WTC11 (cell line): ENCODE results near the gene EXOSC7. TPM values are rescaled to one million over a fixed set of nuclear protein-coding genes. Genes with fewer than 3 reads are reported as not detected.

Experiments
- ATAC-seq: fragments of 200-7000 bp; cut with Tn5 transposase; 2 replicates; pipeline ENCODE4 v1.10.0; 2021; ENCODE audit warnings: mild to moderate bottlenecking, moderate library complexity
- CTCF ChIA-PET: fragments of 300-600 bp; sonication (Branson Sonifier 250); formaldehyde crosslinking; loops from one replicate; lab custom pipeline; 2021; ENCODE audit warnings: antibody characterized with exemption; lab: Charles Lee
- POLR2A ChIA-PET: fragments of 350-600 bp; sonication (Branson Sonifier 250); formaldehyde crosslinking; loops from one replicate; lab custom pipeline; 2021; ENCODE audit warnings: antibody characterized with exemption; lab: Charles Lee
- DNase-seq: peaks from one replicate; pipeline ENCODE4 v3.0.0; 2021; ENCODE audit warnings: low spot score
- H3K27ac Mint-ChIP-seq: 2 replicates; pipeline ENCODE4 v1.8.0; 2021; ENCODE audit warnings: mixed read lengths
- H3K27me3 Mint-ChIP-seq: 2 replicates; pipeline ENCODE4 v1.8.0; 2021; ENCODE audit warnings: low read depth, mild to moderate bottlenecking, moderate library complexity, mixed read lengths
- H3K36me3 Mint-ChIP-seq: 2 replicates; pipeline ENCODE4 v1.8.0; 2021; ENCODE audit warnings: mixed read lengths
- H3K4me1 Mint-ChIP-seq: 2 replicates; pipeline ENCODE4 v1.8.0; 2022; ENCODE audit warnings: mixed read lengths
- H3K4me3 Mint-ChIP-seq: 2 replicates; pipeline ENCODE4 v1.8.0; 2021; ENCODE audit warnings: mild to moderate bottlenecking, moderate library complexity, mixed read lengths
- H3K9me3 Mint-ChIP-seq: 2 replicates; pipeline ENCODE4 v1.8.0; 2021; ENCODE audit warnings: mixed read lengths
- CREM ChIP-seq: sonication (generic); formaldehyde crosslinking; IDR thresholded peaks from 2 replicates; pipeline ENCODE4 v1.8.1; 2022; ENCODE audit warnings: mild to moderate bottlenecking, missing genetic modification reagents, moderate library complexity
- ELF4 ChIP-seq: sonication (generic); formaldehyde crosslinking; IDR thresholded peaks from 2 replicates; pipeline ENCODE4 v1.8.1; 2022; ENCODE audit warnings: low read depth, mild to moderate bottlenecking, moderate library complexity, missing genetic modification reagents
- FOXK1 ChIP-seq: sonication (generic); formaldehyde crosslinking; IDR thresholded peaks from 2 replicates; pipeline ENCODE4 v1.8.0; 2022; ENCODE audit warnings: mild to moderate bottlenecking, moderate library complexity, missing genetic modification reagents
- MYBL2 ChIP-seq: sonication (generic); formaldehyde crosslinking; IDR thresholded peaks from 2 replicates; pipeline ENCODE4 v1.8.1; 2023; ENCODE audit warnings: mild to moderate bottlenecking, moderate library complexity, missing genetic modification reagents
- NFE2L1 ChIP-seq: sonication (generic); formaldehyde crosslinking; IDR thresholded peaks from 2 replicates; pipeline ENCODE4 v1.8.1; 2023; ENCODE audit warnings: missing genetic modification reagents
- NR2C2 ChIP-seq: sonication (generic); formaldehyde crosslinking; IDR thresholded peaks from 2 replicates; pipeline ENCODE4 v1.8.0; 2022; ENCODE audit warnings: mild to moderate bottlenecking, missing genetic modification reagents
- NR3C1 ChIP-seq: sonication (generic); formaldehyde crosslinking; conservative IDR thresholded peaks from 2 replicates; pipeline ENCODE4 v1.8.1; 2023; ENCODE audit warnings: low read depth, mild to moderate bottlenecking, missing genetic modification reagents
- OVOL2 ChIP-seq: fragments of 250-450 bp; sonication (Bioruptor Pico); IDR thresholded peaks from 2 replicates; pipeline ENCODE4 v1.9.0; 2021; ENCODE audit warnings: mild to moderate bottlenecking, borderline replicate concordance
- SOX15 ChIP-seq: fragments of 250-450 bp; sonication (Bioruptor Pico); IDR thresholded peaks from 2 replicates; pipeline ENCODE4 v1.9.0; 2021; ENCODE audit warnings: mild to moderate bottlenecking
- ZNF121 ChIP-seq: sonication (generic); formaldehyde crosslinking; IDR thresholded peaks from 2 replicates; pipeline ENCODE4 v1.8.0; 2023; ENCODE audit warnings: missing genetic modification reagents
- ZNF138 ChIP-seq: sonication (generic); formaldehyde crosslinking; conservative IDR thresholded peaks from 2 replicates; pipeline ENCODE4 v1.8.1; 2022; ENCODE audit warnings: mild to moderate bottlenecking, moderate library complexity, missing genetic modification reagents
- total RNA-seq: library from RNA; stranded (reverse); gene quantifications from 3 replicates; pipeline ENCODE4 v1.2.3, GENCODE V29; 2021
- TF ChIP-seq, protein P1 (sequence below): sonication (generic); formaldehyde crosslinking; conservative IDR thresholded peaks from 2 replicates; pipeline ENCODE4 v1.8.1; 2023; ENCODE audit warnings: mild to moderate bottlenecking, low read depth, missing genetic modification reagents, moderate library complexity
- TF ChIP-seq, protein P2 (sequence below): sonication (generic); formaldehyde crosslinking; IDR thresholded peaks from 2 replicates; pipeline ENCODE4 v1.8.0; 2022; ENCODE audit warnings: mild to moderate bottlenecking, missing genetic modification reagents
- TF ChIP-seq, protein P3 (sequence below): sonication (generic); formaldehyde crosslinking; IDR thresholded peaks from 2 replicates; pipeline ENCODE4 v1.8.0; 2022; ENCODE audit warnings: mild to moderate bottlenecking, missing genetic modification reagents
- TF ChIP-seq, protein P4 (sequence below): sonication (generic); formaldehyde crosslinking; IDR thresholded peaks from 2 replicates; pipeline ENCODE4 v1.8.1; 2022; ENCODE audit warnings: mild to moderate bottlenecking, missing genetic modification reagents, moderate library complexity, borderline replicate concordance
- TF ChIP-seq, protein P5 (sequence below): fragments of 250-450 bp; sonication (Bioruptor Pico); IDR thresholded peaks from 2 replicates; pipeline ENCODE4 v1.9.0; 2021; ENCODE audit warnings: moderate library complexity, mild to moderate bottlenecking, inconsistent platforms, borderline replicate concordance
- TF ChIP-seq, protein P6 (sequence below): sonication (generic); formaldehyde crosslinking; IDR thresholded peaks from 2 replicates; pipeline ENCODE4 v1.8.1; 2023; ENCODE audit warnings: mild to moderate bottlenecking, missing genetic modification reagents, moderate library complexity

The EXOSC7 gene
- total RNA-seq, 1 experiment from 2014 or later = 85.7 TPM

DNA sequence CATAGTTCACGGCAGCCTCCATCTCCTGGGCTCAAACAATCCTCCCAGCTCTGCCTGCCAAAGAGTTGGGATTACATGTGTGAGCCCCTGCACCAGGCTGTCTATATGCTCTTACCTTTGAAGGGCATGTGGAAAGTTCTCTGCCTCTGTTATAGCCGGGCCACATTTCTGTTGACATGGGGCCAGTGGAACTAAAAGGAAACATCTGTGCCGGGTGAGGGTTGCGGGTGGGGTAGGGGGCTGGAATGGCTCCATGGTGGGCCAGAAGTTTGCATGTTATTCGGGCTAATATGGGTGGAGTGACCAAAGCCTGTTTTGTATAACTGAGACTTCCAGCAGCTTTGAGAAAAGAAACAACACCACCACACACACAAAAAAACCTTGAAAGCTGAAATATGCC, 41.8 kb downstream of the EXOSC7 start (continued):
- TF ChIP-seq, protein P1, sequence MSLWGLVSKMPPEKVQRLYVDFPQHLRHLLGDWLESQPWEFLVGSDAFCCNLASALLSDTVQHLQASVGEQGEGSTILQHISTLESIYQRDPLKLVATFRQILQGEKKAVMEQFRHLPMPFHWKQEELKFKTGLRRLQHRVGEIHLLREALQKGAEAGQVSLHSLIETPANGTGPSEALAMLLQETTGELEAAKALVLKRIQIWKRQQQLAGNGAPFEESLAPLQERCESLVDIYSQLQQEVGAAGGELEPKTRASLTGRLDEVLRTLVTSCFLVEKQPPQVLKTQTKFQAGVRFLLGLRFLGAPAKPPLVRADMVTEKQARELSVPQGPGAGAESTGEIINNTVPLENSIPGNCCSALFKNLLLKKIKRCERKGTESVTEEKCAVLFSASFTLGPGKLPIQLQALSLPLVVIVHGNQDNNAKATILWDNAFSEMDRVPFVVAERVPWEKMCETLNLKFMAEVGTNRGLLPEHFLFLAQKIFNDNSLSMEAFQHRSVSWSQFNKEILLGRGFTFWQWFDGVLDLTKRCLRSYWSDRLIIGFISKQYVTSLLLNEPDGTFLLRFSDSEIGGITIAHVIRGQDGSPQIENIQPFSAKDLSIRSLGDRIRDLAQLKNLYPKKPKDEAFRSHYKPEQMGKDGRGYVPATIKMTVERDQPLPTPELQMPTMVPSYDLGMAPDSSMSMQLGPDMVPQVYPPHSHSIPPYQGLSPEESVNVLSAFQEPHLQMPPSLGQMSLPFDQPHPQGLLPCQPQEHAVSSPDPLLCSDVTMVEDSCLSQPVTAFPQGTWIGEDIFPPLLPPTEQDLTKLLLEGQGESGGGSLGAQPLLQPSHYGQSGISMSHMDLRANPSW (CRISPR knock-in tag) = no peak
- no peak for TF ChIP-seq FOXK1 (CRISPR knock-in tag)
- TF ChIP-seq, protein P2, sequence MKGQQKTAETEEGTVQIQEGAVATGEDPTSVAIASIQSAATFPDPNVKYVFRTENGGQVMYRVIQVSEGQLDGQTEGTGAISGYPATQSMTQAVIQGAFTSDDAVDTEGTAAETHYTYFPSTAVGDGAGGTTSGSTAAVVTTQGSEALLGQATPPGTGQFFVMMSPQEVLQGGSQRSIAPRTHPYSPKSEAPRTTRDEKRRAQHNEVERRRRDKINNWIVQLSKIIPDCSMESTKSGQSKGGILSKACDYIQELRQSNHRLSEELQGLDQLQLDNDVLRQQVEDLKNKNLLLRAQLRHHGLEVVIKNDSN = no peak
- no peak for TF ChIP-seq NR3C1 (CRISPR knock-in tag)
- no peak for TF ChIP-seq NFE2L1
- TF ChIP-seq CREM (CRISPR knock-in tag) = no peak
- no peak for TF ChIP-seq ZNF121 (CRISPR knock-in tag)
- no peak for TF ChIP-seq MYBL2
- TF ChIP-seq SOX15 (CRISPR knock-in tag) = no peak

DNA sequence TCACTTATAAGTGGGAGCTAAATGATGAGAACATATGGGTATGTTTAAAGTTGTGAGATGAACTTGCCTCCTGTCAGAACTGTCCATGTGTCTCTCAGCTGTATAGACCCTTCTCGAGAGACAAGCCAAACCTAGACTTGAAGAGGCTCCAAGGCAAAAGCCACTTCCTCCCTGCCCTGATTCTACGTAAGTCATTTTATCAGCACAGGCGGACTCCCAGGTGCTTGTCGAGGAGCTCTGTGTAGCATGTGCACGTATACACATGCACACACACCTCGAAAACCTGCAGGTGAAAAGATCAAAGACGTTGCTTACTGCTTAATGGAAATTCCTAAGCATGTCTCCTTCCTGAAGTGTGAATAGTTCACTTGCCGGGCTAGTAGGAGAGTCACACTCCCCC, 44.5 kb downstream of the EXOSC7 start:
- H3K27ac Mint-ChIP-seq = no peak overlapping the region
- ATAC-seq = no peak
- no peaks in the 10 kb centered on the region for H3K9me3 Mint-ChIP-seq
- H3K36me3 Mint-ChIP-seq = peaks cover 3% of the 10 kb centered on the region; the same call in 1 of the 2 replicates
- TF ChIP-seq, protein P3, sequence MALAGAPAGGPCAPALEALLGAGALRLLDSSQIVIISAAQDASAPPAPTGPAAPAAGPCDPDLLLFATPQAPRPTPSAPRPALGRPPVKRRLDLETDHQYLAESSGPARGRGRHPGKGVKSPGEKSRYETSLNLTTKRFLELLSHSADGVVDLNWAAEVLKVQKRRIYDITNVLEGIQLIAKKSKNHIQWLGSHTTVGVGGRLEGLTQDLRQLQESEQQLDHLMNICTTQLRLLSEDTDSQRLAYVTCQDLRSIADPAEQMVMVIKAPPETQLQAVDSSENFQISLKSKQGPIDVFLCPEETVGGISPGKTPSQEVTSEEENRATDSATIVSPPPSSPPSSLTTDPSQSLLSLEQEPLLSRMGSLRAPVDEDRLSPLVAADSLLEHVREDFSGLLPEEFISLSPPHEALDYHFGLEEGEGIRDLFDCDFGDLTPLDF (CRISPR knock-in tag) = no peak
- TF ChIP-seq ELF4 (CRISPR knock-in tag) = no peak
- TF ChIP-seq, protein P4, sequence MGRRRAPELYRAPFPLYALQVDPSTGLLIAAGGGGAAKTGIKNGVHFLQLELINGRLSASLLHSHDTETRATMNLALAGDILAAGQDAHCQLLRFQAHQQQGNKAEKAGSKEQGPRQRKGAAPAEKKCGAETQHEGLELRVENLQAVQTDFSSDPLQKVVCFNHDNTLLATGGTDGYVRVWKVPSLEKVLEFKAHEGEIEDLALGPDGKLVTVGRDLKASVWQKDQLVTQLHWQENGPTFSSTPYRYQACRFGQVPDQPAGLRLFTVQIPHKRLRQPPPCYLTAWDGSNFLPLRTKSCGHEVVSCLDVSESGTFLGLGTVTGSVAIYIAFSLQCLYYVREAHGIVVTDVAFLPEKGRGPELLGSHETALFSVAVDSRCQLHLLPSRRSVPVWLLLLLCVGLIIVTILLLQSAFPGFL = no peak
- TF ChIP-seq, protein P5, sequence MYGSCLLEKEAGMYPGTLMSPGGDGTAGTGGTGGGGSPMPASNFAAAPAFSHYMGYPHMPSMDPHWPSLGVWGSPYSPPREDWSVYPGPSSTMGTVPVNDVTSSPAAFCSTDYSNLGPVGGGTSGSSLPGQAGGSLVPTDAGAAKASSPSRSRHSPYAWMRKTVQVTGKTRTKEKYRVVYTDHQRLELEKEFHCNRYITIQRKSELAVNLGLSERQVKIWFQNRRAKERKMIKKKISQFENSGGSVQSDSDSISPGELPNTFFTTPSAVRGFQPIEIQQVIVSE (CRISPR knock-in tag) = no peak
- TF ChIP-seq NR2C2 (CRISPR knock-in tag) = no peak
- TF ChIP-seq, protein P6, sequence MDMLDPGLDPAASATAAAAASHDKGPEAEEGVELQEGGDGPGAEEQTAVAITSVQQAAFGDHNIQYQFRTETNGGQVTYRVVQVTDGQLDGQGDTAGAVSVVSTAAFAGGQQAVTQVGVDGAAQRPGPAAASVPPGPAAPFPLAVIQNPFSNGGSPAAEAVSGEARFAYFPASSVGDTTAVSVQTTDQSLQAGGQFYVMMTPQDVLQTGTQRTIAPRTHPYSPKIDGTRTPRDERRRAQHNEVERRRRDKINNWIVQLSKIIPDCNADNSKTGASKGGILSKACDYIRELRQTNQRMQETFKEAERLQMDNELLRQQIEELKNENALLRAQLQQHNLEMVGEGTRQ = no peak
- TF ChIP-seq ZNF138 (CRISPR knock-in tag) = no peak
- no peak for TF ChIP-seq OVOL2 (CRISPR knock-in tag)
- H3K4me3 Mint-ChIP-seq = no peak overlapping the region
- ChIA-PET POLR2A (no interaction called here), CTCF (no interaction called here)
- peaks cover 6% of the 10 kb centered on the region for H3K4me1 Mint-ChIP-seq
- DNase-seq = no peak
- H3K27me3 Mint-ChIP-seq = peaks cover 8% of the 10 kb centered on the region
